MM.1S (cell line): Measurements from ENCODE around the gene SEMA4A.
"Not testable (repeated sequence)": the region's sequence is repeated elsewhere in the genome, so short reads cannot be mapped to it uniquely, and the experiment has no call there.

ENCODE experiments used
- DNase-seq: peaks from one replicate; pipeline ENCODE4 v3.0.0-alpha.2; 2015
- H2AFZ ChIP-seq: fragments of 300-600 bp; sonication (generic); 2 replicates; pipeline ENCODE4 v1.6.0; 2016; ENCODE audit warnings: antibody characterized with exemption, low read length
- H3F3A ChIP-seq: fragments of 300-600 bp; sonication (generic); 2 replicates; pipeline ENCODE4 v1.6.1; 2016; ENCODE audit warnings: mild to moderate bottlenecking, antibody characterized with exemption, low read length, moderate library complexity, mixed read lengths; ENCODE audit not compliant: insufficient read depth
- H3K27ac ChIP-seq: fragments of 300-600 bp; sonication (generic); 2 replicates; pipeline ENCODE4 v1.5.1; 2016; ENCODE audit warnings: mild to moderate bottlenecking, low read length
- H3K27me3 ChIP-seq: fragments of 300-600 bp; sonication (generic); replicated peaks from 2 replicates; pipeline ENCODE4 v1.6.0; 2016; ENCODE audit warnings: low read length; ENCODE audit not compliant: insufficient read depth
- H3K36me3 ChIP-seq: fragments of 300-600 bp; sonication (generic); replicated peaks from 2 replicates; pipeline ENCODE4 v1.6.1; 2016; ENCODE audit warnings: mild to moderate bottlenecking, low read length, mixed read lengths; ENCODE audit not compliant: insufficient read depth
- H3K4me1 ChIP-seq: fragments of 300-600 bp; sonication (generic); 2 replicates; pipeline ENCODE4 v1.6.1; 2016; ENCODE audit warnings: low read length, mixed read lengths
- H3K4me2 ChIP-seq: fragments of 300-600 bp; sonication (generic); 2 replicates; pipeline ENCODE4 v1.6.0; 2016; ENCODE audit warnings: low read depth, low read length
- H3K4me3 ChIP-seq: fragments of 300-600 bp; sonication (generic); 2 replicates; pipeline ENCODE4 v1.5.1; 2016; ENCODE audit warnings: low read length, mixed read lengths
- H3K79me2 ChIP-seq: fragments of 300-600 bp; sonication (generic); 2 replicates; pipeline ENCODE4 v1.6.1; 2016; ENCODE audit warnings: mixed run types, low read length, mixed read lengths
- H3K9ac ChIP-seq: fragments of 300-600 bp; sonication (generic); 2 replicates; pipeline ENCODE4 v1.6.1; 2016; ENCODE audit warnings: low read length, mixed read lengths
- H3K9me2 ChIP-seq: fragments of 300-600 bp; sonication (generic); replicated peaks from 2 replicates; pipeline ENCODE4 v1.6.1; 2016; ENCODE audit warnings: mild to moderate bottlenecking, low read length, mixed read lengths; ENCODE audit not compliant: insufficient read depth
- H3K9me3 ChIP-seq: fragments of 300-600 bp; sonication (generic); replicated peaks from 2 replicates; pipeline ENCODE4 v1.6.1; 2016; ENCODE audit warnings: mild to moderate bottlenecking, low read length, mixed read lengths; ENCODE audit not compliant: insufficient read depth
- H4K20me1 ChIP-seq: fragments of 300-600 bp; sonication (generic); 2 replicates; pipeline ENCODE4 v1.6.1; 2016; ENCODE audit warnings: mild to moderate bottlenecking, low read length, moderate library complexity, mixed read lengths; ENCODE audit not compliant: insufficient read depth
- EZH2 ChIP-seq: fragments of 300-600 bp; sonication (generic); optimal IDR thresholded peaks from 2 replicates; pipeline ENCODE3; 2017; ENCODE audit warnings: low read depth, mild to moderate bottlenecking, antibody characterized with exemption, low read length, mixed read lengths
- EZH2phosphoT487 ChIP-seq: fragments of 300-600 bp; sonication (generic); IDR thresholded peaks from 2 replicates; pipeline ENCODE4 v1.6.1; 2018; ENCODE audit warnings: antibody characterized with exemption, low read length
- TF ChIP-seq, protein P1 (sequence below): fragments of 300-600 bp; sonication (generic); IDR thresholded peaks from 2 replicates; pipeline ENCODE4 v1.5.1; 2016; ENCODE audit warnings: antibody characterized with exemption, low read length, mixed read lengths

SEMA4A gene

DNA sequence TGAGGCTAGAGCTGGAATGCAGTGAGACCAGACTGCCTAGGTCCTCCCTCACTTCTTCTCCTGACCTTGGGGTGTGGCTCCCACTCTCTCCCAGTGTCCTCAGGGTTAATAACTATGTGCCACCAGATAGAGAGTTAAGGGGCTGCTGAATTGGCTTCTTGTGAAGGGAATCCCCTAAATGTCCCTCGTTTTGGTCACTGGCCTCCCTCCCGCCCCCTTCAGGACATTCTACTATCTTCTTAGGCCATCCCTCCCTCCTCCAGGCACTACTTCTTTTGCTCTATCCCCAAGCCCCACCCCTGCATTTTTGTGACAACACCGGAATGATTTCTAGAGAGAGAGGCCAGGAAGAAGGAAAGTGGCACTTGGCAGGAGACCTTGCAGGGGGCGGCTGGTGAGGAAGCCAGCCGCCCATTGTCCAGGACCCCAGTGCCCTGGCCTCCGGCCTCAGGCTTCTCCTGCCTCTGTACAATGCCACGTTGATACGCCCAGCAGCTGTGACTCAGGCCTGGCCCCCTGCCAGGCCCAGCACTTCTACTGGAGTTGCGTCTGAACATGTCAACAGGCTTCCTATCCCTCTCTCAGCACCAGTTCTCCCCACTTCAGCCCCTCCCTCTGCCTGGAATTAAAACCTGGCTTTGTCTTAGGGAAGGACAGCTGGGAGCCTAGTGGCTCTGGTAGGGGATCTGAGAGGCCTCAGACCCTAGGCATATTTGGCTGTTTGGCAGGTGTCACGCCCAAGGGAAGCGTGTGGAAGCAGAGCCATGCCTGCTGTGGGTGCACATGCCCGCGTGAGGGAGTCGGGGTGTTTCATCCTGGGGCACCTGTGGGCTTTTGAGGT lies 29.8 kb upstream of the SEMA4A start:
- H4K20me1 ChIP-seq, result no peaks in the 10 kb centered on the region
- H3K4me1 ChIP-seq, result peaks cover 38% of the 10 kb centered on the region
- no peaks in the 10 kb centered on the region for H3K9me2 ChIP-seq
- no peaks in the 10 kb centered on the region for H3K27me3 ChIP-seq
- no peak for DNase-seq
- no peaks in the 10 kb centered on the region for H3K9me3 ChIP-seq
- H3F3A ChIP-seq, result peaks cover 8% of the 10 kb centered on the region; the same call in 1 of the 2 replicates
- H3K4me2 ChIP-seq, result no peak overlapping the region
- H3K27ac ChIP-seq, result no peak overlapping the region
- H3K36me3 ChIP-seq, result no peaks in the 10 kb centered on the region
- TF ChIP-seq, protein P1, sequence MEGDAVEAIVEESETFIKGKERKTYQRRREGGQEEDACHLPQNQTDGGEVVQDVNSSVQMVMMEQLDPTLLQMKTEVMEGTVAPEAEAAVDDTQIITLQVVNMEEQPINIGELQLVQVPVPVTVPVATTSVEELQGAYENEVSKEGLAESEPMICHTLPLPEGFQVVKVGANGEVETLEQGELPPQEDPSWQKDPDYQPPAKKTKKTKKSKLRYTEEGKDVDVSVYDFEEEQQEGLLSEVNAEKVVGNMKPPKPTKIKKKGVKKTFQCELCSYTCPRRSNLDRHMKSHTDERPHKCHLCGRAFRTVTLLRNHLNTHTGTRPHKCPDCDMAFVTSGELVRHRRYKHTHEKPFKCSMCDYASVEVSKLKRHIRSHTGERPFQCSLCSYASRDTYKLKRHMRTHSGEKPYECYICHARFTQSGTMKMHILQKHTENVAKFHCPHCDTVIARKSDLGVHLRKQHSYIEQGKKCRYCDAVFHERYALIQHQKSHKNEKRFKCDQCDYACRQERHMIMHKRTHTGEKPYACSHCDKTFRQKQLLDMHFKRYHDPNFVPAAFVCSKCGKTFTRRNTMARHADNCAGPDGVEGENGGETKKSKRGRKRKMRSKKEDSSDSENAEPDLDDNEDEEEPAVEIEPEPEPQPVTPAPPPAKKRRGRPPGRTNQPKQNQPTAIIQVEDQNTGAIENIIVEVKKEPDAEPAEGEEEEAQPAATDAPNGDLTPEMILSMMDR, result peak; percentile 32
- no peak for TF ChIP-seq EZH2phosphoT487
- H3K79me2 ChIP-seq, result no peaks in the 10 kb centered on the region
- H3K4me3 ChIP-seq, result no peak overlapping the region
- H2AFZ ChIP-seq, result no peak overlapping the region
- no peak overlapping the region for H3K9ac ChIP-seq

DNA sequence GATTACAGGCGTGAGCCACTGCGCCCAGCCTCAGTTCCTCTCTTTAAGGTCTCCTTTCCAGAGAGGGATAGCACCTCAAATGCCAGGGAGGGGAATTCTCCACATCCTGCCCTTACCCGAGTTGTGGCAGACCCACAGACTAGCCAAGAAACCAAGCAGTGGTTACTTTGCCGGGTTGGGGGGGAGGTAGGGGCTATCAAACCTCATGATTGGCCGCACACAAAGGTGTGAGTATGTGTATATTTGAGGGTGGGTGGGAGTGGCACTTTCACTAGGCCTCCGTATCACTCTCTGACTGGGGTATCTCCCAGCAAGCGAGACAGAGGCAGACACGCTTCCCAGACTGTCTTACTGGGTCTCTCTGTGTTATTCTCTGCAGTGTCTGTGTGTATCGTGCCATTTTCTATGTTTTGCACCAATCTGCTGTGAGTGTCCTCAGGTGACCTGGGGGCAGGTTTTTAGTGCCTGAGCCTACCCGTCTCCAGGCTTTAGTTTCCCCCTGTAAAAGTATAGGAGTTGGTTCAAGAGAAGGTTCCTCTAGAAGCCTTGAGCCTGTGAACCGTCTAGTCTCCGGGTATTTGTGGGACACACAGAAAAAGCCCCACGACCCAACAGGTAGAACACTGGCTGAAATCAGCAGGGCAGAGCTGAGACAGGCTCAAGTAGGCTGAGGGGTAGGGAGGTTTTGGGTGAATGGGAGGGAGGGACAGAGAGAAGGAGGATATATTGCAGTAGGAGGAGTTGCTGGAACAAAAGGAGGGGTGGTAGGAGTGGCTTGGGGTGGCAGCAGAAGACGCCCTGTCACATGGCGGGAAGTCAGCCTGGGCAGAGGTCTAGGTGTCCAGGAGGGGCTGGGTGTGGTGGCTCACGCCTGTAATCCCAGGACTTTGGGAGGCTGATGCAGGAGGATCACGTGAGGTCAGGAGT lies 28.6 kb upstream of the SEMA4A start:
- no peak overlapping the region for H3K4me3 ChIP-seq
- H4K20me1 ChIP-seq, result no peaks in the 10 kb centered on the region
- no peak overlapping the region for H3K27ac ChIP-seq
- peaks cover 39% of the 10 kb centered on the region for H3K4me1 ChIP-seq
- H3K27me3 ChIP-seq, result no peaks in the 10 kb centered on the region
- H3K9me2 ChIP-seq, result no peaks in the 10 kb centered on the region
- no peak overlapping the region for H3K9ac ChIP-seq
- no peaks in the 10 kb centered on the region for H3K79me2 ChIP-seq
- no peak overlapping the region for H2AFZ ChIP-seq
- no peaks in the 10 kb centered on the region for H3K36me3 ChIP-seq
- H3K4me2 ChIP-seq, result no peak overlapping the region
- DNase-seq, result no peak
- H3F3A ChIP-seq, result peaks cover 8% of the 10 kb centered on the region; the same call in 1 of the 2 replicates
- no peaks in the 10 kb centered on the region for H3K9me3 ChIP-seq
- TF ChIP-seq, protein P1, result no peak
- TF ChIP-seq EZH2, result no peak
- no peak for TF ChIP-seq EZH2phosphoT487

DNA sequence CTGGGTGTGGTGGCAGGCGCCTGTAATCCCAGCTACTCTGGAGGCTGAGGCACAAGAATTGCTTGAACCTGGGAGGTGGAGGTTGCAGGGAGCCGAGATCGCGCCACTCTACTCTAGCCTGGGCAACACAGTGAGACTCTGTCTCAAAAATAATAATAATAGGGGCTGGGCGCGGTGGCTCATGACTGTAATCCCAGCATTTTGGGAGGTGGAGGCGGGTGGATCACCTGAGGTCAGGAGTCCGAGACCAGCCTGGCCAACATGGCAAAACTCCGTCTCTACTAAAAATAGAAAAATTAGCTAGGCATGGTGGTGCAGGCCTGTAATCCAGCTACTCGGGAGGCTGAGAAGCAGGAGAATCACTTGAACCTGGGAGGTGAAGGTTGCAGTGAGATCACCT lies 27.8 kb upstream of the SEMA4A start:
- not testable (repeated sequence) for DNase-seq, H3K9me3 ChIP-seq, H3K27ac ChIP-seq, H3K4me3 ChIP-seq, H4K20me1 ChIP-seq, H2AFZ ChIP-seq, H3K9me2 ChIP-seq, H3K36me3 ChIP-seq, H3K79me2 ChIP-seq, H3K9ac ChIP-seq, H3F3A ChIP-seq, H3K27me3 ChIP-seq, H3K4me2 ChIP-seq
- peaks cover 43% of the 10 kb centered on the region for H3K4me1 ChIP-seq
